H1 (cell line): ENCODE measurements around the gene NSUN6. TPM values are rescaled to one million over a fixed set of nuclear protein-coding genes. Genes with fewer than 3 reads are reported as not detected.

ENCODE experiments used
- SIN3A ChIP-seq, 2 experiments: IDR thresholded peaks in 1 of 2; conservative IDR thresholded peaks in 1 of 2; 2 replicates each; pipeline ENCODE4 v1.6.1; 2011 to 2012; ENCODE audit warnings: low read length in 2 of 2, improper control_type of control experiment in 1 of 2, low read depth in 1 of 2, mild to moderate bottlenecking in 1 of 2
- polyA plus RNA-seq, 7 experiments: library from polyadenylated mRNA; depleted of rRNA in 3 of 7; stranded (reverse) in 5 of 7; unstranded in 2 of 7; fragments of >200 nt in 5 of 7; fragments of 200-250 nt in 2 of 7; gene quantifications; 1 replicate in 5 of 7; 2 replicates in 1 of 7; 4 replicates in 1 of 7; pipeline versions ENCODE4 v1.2.1 to v1.2.3, GENCODE V29; 2011 to 2013; ENCODE audit warnings: missing spikeins in 2 of 7, mixed read lengths in 2 of 7
- total RNA-seq: library from RNA; stranded (reverse); fragmentation: NEBNext Ultra II Directional; extraction: Animal tissue kit (Norgen Biotek cat#: 25700); gene quantifications from 2 replicates; pipeline ENCODE4 v1.2.1, GENCODE V29; 2021

NSUN6 gene
- total and polyA plus RNA-seq, 2 of the 8 experiments (the other 6 are each of a cell fraction or from before 2014, with no cell fraction given), result 5.9 to 14.4 TPM

- TF ChIP-seq SIN3A (conservative IDR thresholded peaks at IDR 0.05 in 1 of 2, IDR thresholded peaks at IDR 0.05 in 1 of 2; ENCODE audit: low read depth in 1 of 2, low read length in 2 of 2), result no peak
Observed at GRCh38 chr10:18699849-18700840, 48.8 kb upstream of the NSUN6 start (continued).
